HEK293 (cell line): ENCODE measurements around the gene DUOX1.

Experiments used
- CTCF ChIP-seq: fragments of 450-650 bp; formaldehyde crosslinking; IDR thresholded peaks from 2 replicates; pipeline ENCODE4 v1.5.1; 2016; ENCODE audit warnings: missing biosample characterization, missing genetic modification characterization
- REST ChIP-seq: fragments of 450-650 bp; formaldehyde crosslinking; IDR thresholded peaks from 2 replicates; pipeline ENCODE4 v1.5.1; 2016; ENCODE audit warnings: missing biosample characterization, missing genetic modification characterization
- ZBTB20 ChIP-seq: fragments of 450-650 bp; formaldehyde crosslinking; IDR thresholded peaks from 2 replicates; pipeline ENCODE4 v1.5.1; 2016; ENCODE audit warnings: missing biosample characterization, missing genetic modification characterization
- ZNF274 ChIP-seq, 2 experiments: fragments of 200-500 bp in 1 of 2; fragments of 450-650 bp in 1 of 2; sonication (Bioruptor generic) in 1 of 2; formaldehyde crosslinking in 1 of 2; IDR thresholded peaks; 2 replicates each; pipeline versions ENCODE4 v1.5.1 to v1.6.1; 2014 to 2016; ENCODE audit warnings: borderline replicate concordance in 1 of 2, inconsistent platforms in 1 of 2, low read length in 1 of 2, missing biosample characterization in 1 of 2, missing genetic modification characterization in 1 of 2
- ZNF302 ChIP-seq: fragments of 450-650 bp; formaldehyde crosslinking; IDR thresholded peaks from 2 replicates; pipeline ENCODE4 v1.5.1; 2016; ENCODE audit warnings: missing biosample characterization, missing genetic modification characterization, low read depth
- ZNF350 ChIP-seq: fragments of 450-650 bp; formaldehyde crosslinking; IDR thresholded peaks from 2 replicates; pipeline ENCODE4 v1.5.0; 2017; ENCODE audit warnings: missing biosample characterization, mild to moderate bottlenecking, missing genetic modification characterization
- ZNF585B ChIP-seq: fragments of 450-650 bp; formaldehyde crosslinking; IDR thresholded peaks from 2 replicates; pipeline ENCODE4 v1.5.1; 2016; ENCODE audit warnings: missing biosample characterization, missing genetic modification characterization
- ZNF830 ChIP-seq: fragments of 450-650 bp; IDR thresholded peaks from 2 replicates; pipeline ENCODE4 v1.5.0; 2018; ENCODE audit warnings: missing biosample characterization, missing genetic modification characterization, low read depth, mild to moderate bottlenecking, moderate library complexity

- no peak for TF ChIP-seq ZNF350 (tag by site-specific recombination)
- no peak for TF ChIP-seq ZNF830
- TF ChIP-seq ZNF302 (tag by site-specific recombination) = no peak
- TF ChIP-seq CTCF (tag by site-specific recombination) = no peak
- TF ChIP-seq ZBTB20 (tag by site-specific recombination) = no peak
- TF ChIP-seq ZNF585B (tag by site-specific recombination) = no peak
- TF ChIP-seq REST = no peak
- TF ChIP-seq ZNF274 (IDR thresholded peaks at IDR 0.05; ENCODE audit: low read length) = no peak
- TF ChIP-seq ZNF274 (tag by site-specific recombination; IDR thresholded peaks at IDR 0.05; ENCODE audit: borderline replicate concordance) = no peak
These were observed 53.7 kb downstream of the DUOX1 start for GRCh38 chr15:45183511-45183910.
